Myocyte (in vitro differentiated cells): Measurements from ENCODE around the gene SUMF1. TPM values are rescaled to one million over a fixed set of nuclear protein-coding genes. Genes with fewer than 3 reads are reported as not detected.

Source experiments
- DNase-seq: peaks from one replicate; pipeline ENCODE4 v3.0.0-alpha.2; 2012; ENCODE audit warnings: low read depth
- total RNA-seq: library from RNA; depleted of rRNA; stranded (reverse); fragments of >200 nt; gene quantifications from 2 replicates; pipeline ENCODE4 v1.2.3, GENCODE V29; 2014

The SUMF1 gene
- total RNA-seq, 1 donor from 2014 or later, result 40.3 TPM

- DNase-seq, result no peak
Measured at GRCh38 chr3:4394048-4394447, 73.0 kb downstream of the SUMF1 start.

- DNase-seq, result no peak
Measured at GRCh38 chr3:4392992-4393391, 74.1 kb downstream of the SUMF1 start.

GRCh38 chr3:4387210-4388204, 79.6 kb downstream of the SUMF1 start:
- no peak for DNase-seq

- no peak for DNase-seq
Measured at GRCh38 chr3:4385201-4385600, 81.9 kb downstream of the SUMF1 start.

GRCh38 chr3:4380013-4380412, 87.1 kb downstream of the SUMF1 start:
- no peak for DNase-seq

- DNase-seq, result no peak
Measured at GRCh38 chr3:4376499-4376898, 90.6 kb downstream of the SUMF1 start.

- DNase-seq, result no peak
Measured at GRCh38 chr3:4375911-4376310, 91.2 kb downstream of the SUMF1 start.

GRCh38 chr3:4373669-4374068, 93.4 kb downstream of the SUMF1 start:
- DNase-seq, result no peak

GRCh38 chr3:4362523-4362922, 104.5 kb downstream of the SUMF1 start:
- DNase-seq, result no peak

GRCh38 chr3:4360817-4361216, 106.3 kb downstream of the SUMF1 start:
- DNase-seq, result peak; percentile 18

- no peak for DNase-seq
Measured at GRCh38 chr3:4359805-4360502, 107.1 kb downstream of the SUMF1 start.

GRCh38 chr3:4358273-4358672, 108.8 kb downstream of the SUMF1 start:
- DNase-seq, result no peak

- no peak for DNase-seq
Measured at GRCh38 chr3:4356546-4357410, 110.3 kb downstream of the SUMF1 start.

GRCh38 chr3:4356220-4356540, 110.9 kb downstream of the SUMF1 start:
- no peak for DNase-seq

GRCh38 chr3:4355401-4356219, 111.5 kb downstream of the SUMF1 start:
- no peak for DNase-seq

GRCh38 chr3:4351872-4352271, 115.2 kb downstream of the SUMF1 start:
- DNase-seq, result no peak

- peak; percentile 42 for DNase-seq
Measured at GRCh38 chr3:4351164-4351855, 115.8 kb downstream of the SUMF1 start.

- peak; percentile 85 for DNase-seq
Measured at GRCh38 chr3:4350789-4351163, 116.3 kb downstream of the SUMF1 start.

GRCh38 chr3:4343258-4343657, 123.8 kb downstream of the SUMF1 start:
- DNase-seq, result peak; percentile 93

- no peak for DNase-seq
Measured at GRCh38 chr3:4341336-4341675, 125.8 kb downstream of the SUMF1 start.
